Measurements from ENCODE around the gene PLA2G7. TPM values are rescaled to one million over a fixed set of nuclear protein-coding genes. Genes with fewer than 3 reads are reported as not detected.

Gene PLA2G7
- total and polyA plus RNA-seq, 2 of the 8 experiments (the other 6 are each of a cell fraction or from before 2014, with no cell fraction given), result 1.5 to 2.2 TPM

- Histone ChIP-seq H3K9ac (replicated peaks in 1 of 4; ENCODE audit: extremely low read depth in 1 of 4, low read depth in 3 of 4, low read length in 3 of 4) (no peak overlapping the region), H3K79me1 (ENCODE audit: low read depth, low read length) (no peaks in the 10 kb centered on the region), H4K91ac (replicated peaks; ENCODE audit: insufficient read length, low read length) (no peak overlapping the region), H3K4me2 (ENCODE audit: insufficient read depth in 1 of 2, low read depth in 2 of 2, low read length in 2 of 2) (no peak overlapping the region), H3K18ac (ENCODE audit: extremely low read depth, low read length) (no peak overlapping the region), H3K23ac (ENCODE audit: insufficient read length) (no peak overlapping the region), H3K4ac (replicated peaks; ENCODE audit: insufficient read length, low read depth, low read length) (no peak overlapping the region), H2BK120ac (replicated peaks; ENCODE audit: low read depth, low read length) (no peak overlapping the region), H4K20me1 (replicated peaks in 1 of 2; ENCODE audit: control insufficient read depth in 1 of 2, insufficient read depth in 2 of 2, low read length in 2 of 2) (no peaks in the 10 kb centered on the region), H2BK12ac (ENCODE audit: low read depth, low read length) (no peak overlapping the region), H2BK15ac (ENCODE audit: low read length) (no peak overlapping the region), H3K27ac (ENCODE audit: low read depth, low read length) (no peak overlapping the region), H2AFZ (ENCODE audit: low read length) (no peak overlapping the region), H3K56ac (replicated peaks; ENCODE audit: insufficient read length, low read depth, low read length) (no peak overlapping the region), H3K79me2 (ENCODE audit: control insufficient read depth in 1 of 2, insufficient read depth in 2 of 2, low read length in 2 of 2) (no peaks in the 10 kb centered on the region), H3K36me3 (ENCODE audit: control insufficient read depth in 2 of 4, insufficient read depth in 4 of 4, low read length in 3 of 4) (no peaks in the 10 kb centered on the region), H4K8ac (ENCODE audit: extremely low read depth, insufficient read depth, low read length) (no peak overlapping the region), H3K9me3 (ENCODE audit: insufficient read depth in 2 of 2, low read depth in 1 of 2, low read length in 1 of 2) (no peaks in the 10 kb centered on the region), H3K4me1 (replicated peaks in 1 of 4; ENCODE audit: control insufficient read depth in 3 of 4, insufficient read depth in 4 of 4, low read length in 3 of 4) (no peaks in the 10 kb centered on the region), H2BK20ac (ENCODE audit: low read length) (no peak overlapping the region), H4K5ac (ENCODE audit: insufficient read length, low read depth, low read length) (no peak overlapping the region), H2AK5ac (ENCODE audit: low read depth, low read length) (no peak overlapping the region), H2BK5ac (ENCODE audit: low read depth, low read length) (no peak overlapping the region), H3K27me3 (replicated peaks in 1 of 4; ENCODE audit: control insufficient read depth in 3 of 4, extremely low read depth in 1 of 4, insufficient read depth in 3 of 4, low read length in 3 of 4) (no peaks in the 10 kb centered on the region), H3K14ac (ENCODE audit: insufficient read length) (no peak overlapping the region), H3K4me3 (ENCODE audit: extremely low read depth in 1 of 4, insufficient read depth in 2 of 4, low read depth in 3 of 4, low read length in 4 of 4) (no peak overlapping the region), H3K23me2 (ENCODE audit: low read depth, low read length) (no peaks in the 10 kb centered on the region)
- FAIRE-seq (no peak), DNase-seq (ENCODE audit: low read depth in 1 of 2, low spot score in 2 of 2) (no peak)
- WGBS, 2 experiments (ENCODE audit: extremely low coverage in 1 of 2, insufficient coverage in 1 of 2, insufficient read length in 1 of 2, insufficient replicate concordance in 2 of 2, low coverage in 1 of 2, low lambda C conversion rate in 2 of 2, missing lambda C conversion rate in 1 of 2), result 80% methylated on average over 1 of the region's 1 CpG; no CpG with 5 or more reads in 1 of the 2 experiments
- no peak for TF ChIP-seq USF2 (IDR thresholded peaks at IDR 0.05; ENCODE audit: low read length)
- no peak for TF ChIP-seq SRF (IDR thresholded peaks at IDR 0.05; ENCODE audit: low read depth, low read length)
- TF ChIP-seq SIX5 (IDR thresholded peaks at IDR 0.05; ENCODE audit: low read depth, low read length), result no peak
- TF ChIP-seq SIRT6 (IDR thresholded peaks at IDR 0.05; ENCODE audit: low read length), result no peak
- no peak for TF ChIP-seq TCF12 (IDR thresholded peaks at IDR 0.05; ENCODE audit: low read depth, low read length)
- TF ChIP-seq KDM1A (IDR thresholded peaks at IDR 0.05; ENCODE audit: borderline replicate concordance, low read length), result no peak
- no peak for TF ChIP-seq PHF8 (conservative IDR thresholded peaks at IDR 0.05; ENCODE audit: low read depth, low read length)
- TF ChIP-seq RXRA (IDR thresholded peaks at IDR 0.05; ENCODE audit: insufficient read depth, low read depth, low read length), result no peak
- no peak for TF ChIP-seq ATF3 (IDR thresholded peaks at IDR 0.05; ENCODE audit: insufficient read depth, low read depth, low read length)
- TF ChIP-seq MAFK (IDR thresholded peaks at IDR 0.05; ENCODE audit: low read depth, low read length), result no peak
- no peak for TF ChIP-seq EP300 (IDR thresholded peaks at IDR 0.05; ENCODE audit: borderline replicate concordance in 1 of 2, low read depth in 2 of 2, low read length in 2 of 2)
- ChIA-PET POLR2A (ENCODE audit: partially characterized antibody) (no interaction called here), CTCF (ENCODE audit: partially characterized antibody) (interaction anchor here (1.2 to 1.7 kb wide), 2 partner anchors 22 to 137 kb away, joined by 4 read pairs; no protein-coding TSS in a partner anchor)
Measured at GRCh38 chr6:46711491-46711890, 23.7 kb downstream of the PLA2G7 start.

Measured in H1 (cell line).